GM21423 (cell line): Measurements from ENCODE around the gene INSIG2.

ENCODE experiments used
- ATAC-seq: cut with Tn5 transposase; IDR thresholded peaks from one replicate; pipeline ENCODE4 v1.9.1; 2021; ENCODE audit warnings: mild to moderate bottlenecking, moderate library complexity; ENCODE audit not compliant: unreplicated experiment

The INSIG2 gene

DNA sequence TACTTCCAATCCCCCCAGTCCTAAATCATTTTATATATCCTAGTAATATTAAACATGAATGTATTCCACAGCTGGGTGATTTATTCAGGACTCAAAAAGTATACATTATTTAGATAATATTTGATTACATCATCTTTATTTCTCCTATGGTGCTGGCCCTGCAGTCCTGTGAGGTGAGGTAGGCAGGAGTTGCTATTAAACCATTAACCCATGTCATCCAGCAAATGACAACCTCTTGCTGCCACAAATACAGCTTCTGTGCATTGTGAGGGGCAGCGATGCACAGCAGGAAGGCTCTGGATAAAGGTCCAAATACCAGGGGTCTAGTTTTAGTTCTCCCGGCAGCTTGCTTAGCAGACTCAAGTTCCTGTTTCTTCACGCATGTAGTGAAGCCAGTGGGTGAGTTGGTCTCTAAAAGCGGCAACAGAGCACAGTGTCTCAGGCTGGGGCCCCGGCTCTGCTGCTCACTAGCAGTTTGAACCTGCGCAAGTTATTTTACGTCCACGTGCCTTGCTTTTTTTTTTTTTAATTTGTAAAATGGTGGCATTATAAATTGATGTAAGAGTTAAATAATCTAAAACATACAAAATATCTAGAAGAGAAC, 36.1 kb downstream of the INSIG2 start:
- ATAC-seq: no peak

DNA sequence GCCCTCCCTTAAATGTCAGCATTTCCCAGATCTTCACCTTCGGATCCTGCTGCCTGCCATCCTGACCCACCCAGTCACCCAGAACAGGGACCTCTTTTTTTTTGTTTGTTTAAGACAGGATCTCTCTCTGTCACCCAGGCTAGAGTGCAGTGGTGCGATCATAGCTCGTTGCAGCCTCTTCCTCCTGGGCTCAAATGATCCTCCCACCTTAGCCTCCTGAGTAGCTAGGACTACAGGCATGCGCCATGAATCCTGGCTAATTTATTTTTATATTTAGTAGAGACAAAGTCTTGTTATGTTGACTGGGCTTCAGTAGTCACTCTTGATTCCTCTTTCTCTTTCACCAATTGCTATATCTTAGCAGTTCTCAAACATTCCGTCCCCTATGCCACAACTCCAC, 39.0 kb downstream of the INSIG2 start:
- no peak for ATAC-seq

DNA sequence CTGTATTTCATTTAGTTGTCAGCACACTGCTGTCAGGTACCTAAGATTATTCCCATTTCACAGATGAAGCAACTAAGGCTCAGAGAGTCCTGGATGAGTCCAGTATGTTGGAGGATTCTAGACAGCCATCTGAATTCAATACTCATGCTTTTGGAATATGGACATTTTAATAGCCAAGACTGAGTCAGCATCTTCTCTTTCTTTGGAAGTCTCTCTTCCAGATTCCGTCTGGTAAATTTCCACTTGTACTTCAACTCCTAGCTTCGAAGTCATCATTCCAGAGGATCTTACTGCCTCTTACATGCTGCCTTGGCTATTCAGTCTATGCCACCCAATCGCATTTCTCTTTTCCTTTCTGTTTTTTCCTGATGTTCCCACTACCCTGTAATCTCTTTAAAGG, 40.6 kb downstream of the INSIG2 start:
- ATAC-seq: no peak

DNA sequence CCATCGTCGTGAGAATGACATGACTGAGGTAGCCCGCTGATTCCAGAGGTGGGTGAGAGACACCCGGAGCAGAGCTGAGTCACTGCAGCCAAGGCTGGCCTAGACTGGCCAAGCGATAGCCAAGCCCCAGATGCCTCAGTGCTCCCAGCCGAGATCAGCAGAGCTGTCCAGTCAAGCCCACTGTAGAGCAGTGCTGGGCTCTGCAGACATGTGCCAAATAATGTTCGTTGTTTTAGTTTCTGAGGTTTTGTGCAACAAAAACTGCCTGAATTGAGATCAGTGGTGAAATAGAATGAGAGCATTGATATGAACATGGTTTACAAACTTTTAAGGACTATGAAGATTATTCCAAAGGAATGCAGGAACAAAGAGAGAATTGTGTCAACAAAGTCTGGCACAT, 42.1 kb downstream of the INSIG2 start:
- ATAC-seq: no peak

DNA sequence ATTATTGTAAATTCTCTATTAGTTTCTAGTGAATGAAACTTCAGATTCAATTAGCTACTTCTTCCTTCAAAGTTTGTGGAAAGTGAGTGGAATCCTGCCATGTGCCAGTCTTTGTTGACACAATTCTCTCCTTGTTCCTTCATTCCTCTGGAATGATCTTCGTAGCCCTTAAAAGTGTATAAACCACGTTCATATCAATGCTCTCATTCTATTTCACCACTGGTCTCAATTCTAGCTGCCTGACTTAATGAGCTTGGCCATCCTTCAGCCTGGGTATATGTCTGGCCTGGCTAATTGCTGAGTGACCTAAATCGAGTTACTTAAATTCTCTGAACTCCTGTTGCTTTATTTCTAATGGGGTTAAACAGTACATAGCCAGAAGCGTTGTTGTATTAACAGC, 43.5 kb downstream of the INSIG2 start:
- no peak for ATAC-seq

DNA sequence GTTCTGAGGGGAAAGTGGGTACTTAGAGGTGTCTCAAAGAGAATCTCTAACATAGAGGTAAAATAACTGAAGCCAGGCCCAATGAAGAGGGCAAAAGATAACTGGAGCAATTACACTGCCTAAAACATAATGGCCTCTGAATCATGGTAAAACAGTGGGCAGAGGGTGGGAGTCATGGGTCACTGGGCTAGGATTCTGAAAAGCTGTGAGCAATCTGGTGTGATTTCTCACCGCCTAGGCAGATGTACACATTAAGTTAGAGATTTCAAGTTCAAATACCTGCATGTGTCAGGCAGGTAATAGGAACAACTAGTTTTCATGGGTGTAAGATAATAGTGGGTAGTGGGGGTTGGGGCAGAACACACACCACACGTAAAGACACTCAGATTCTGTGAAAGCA, 45.6 kb downstream of the INSIG2 start:
- ATAC-seq: no peak

DNA sequence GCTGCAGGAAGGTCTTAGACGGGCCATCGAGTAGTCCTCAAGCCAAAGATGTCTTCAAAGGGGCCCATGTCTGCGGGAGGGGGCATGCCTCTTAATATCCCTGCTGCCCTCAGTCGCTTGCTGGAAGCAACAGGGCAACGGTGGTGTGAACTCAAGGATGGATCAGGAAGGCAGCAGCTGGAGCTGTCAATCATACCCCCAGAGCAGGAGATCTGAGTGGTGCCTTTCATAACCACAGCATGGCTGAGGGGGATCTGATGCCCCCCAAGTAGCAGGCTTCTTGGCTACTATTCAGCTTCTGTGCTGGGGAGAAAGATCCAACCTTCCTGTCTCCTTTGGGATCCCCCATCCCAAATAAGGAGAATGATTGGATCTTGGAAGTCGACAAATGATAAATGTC, 46.4 kb downstream of the INSIG2 start:
- ATAC-seq: no peak

DNA sequence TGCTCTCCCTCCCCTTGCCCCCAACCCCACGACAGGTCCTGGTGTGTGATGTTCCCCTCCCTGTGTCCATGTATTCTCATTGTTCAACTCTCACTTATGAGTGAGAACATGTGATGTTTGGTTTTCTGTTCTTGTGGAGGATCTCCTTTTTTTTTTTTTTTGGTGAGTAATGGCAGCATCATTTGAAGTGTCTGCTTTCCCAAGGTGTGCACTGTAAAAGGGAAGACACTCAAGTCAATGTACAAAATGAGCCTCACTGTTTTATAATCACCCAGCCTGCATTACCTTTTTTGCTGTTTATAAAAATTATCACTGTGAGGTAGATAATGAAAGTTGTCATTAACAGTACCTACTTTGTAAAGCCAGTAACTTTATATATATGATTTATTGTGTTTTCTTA, 56.9 kb downstream of the INSIG2 start:
- ATAC-seq: no peak

DNA sequence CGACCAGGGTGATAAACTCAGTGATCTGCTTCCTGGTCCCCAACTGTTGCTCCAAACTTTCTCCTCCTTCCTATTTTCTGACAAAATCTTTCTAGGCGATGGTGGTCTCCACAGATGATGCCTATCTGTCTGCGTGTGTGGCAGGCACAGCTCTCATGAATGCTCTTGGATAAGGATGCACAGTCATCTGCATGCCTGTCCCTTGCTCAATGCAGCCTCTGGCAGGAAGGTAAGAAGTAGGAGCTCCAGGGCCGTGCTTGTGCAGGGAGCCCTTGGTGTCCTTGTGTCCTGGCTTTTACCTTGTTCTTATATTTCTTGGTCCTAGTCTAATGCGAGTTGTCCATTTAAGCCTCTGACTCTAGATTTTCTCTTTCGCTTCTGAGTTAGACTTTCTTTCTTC, 57.5 kb downstream of the INSIG2 start:
- ATAC-seq: no peak

DNA sequence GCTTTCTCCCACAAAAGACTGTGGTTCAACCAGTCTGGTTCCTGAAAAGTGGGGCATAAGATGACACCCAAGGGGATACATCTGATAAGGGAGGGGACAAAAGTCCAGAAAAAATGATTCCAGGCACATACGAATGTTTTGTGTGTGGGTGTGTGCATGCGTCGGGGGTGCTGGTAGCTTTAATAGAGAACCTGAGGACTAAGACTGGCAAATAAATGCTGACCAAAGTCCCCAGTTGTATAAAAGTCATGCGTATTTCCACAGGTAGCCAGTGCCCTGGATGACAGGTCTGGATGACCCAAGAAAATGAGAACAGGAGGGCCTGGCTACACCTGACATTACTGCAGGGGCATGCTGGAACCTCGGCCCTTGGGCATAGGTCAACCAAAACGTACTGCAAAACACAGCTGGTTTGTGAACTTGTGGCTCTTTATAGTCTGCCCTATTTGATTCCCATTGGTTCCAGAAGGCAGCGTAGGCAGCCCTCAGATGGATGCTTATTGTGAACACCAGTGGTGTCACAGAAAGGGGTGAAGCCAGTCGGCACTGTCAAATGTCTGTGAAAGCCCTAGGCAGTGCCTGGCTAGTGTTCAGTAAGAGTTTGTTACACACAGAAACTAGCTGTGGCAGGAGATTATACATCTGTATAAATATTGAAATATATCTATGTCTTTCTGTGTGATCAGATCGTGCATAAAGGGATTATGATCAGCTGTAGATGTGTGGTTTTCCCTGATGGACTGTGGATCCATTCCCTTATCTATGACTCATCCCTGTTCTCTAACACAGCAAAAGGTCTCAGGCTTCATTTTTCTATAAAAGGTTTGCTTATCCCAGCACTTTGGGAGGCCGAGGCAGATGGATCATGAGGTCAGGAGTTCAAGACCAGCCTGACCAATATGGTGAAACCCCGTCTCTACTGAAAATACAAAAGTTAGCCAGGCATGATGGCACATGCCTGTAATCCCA, 58.3 kb downstream of the INSIG2 start:
- no peak for ATAC-seq

DNA sequence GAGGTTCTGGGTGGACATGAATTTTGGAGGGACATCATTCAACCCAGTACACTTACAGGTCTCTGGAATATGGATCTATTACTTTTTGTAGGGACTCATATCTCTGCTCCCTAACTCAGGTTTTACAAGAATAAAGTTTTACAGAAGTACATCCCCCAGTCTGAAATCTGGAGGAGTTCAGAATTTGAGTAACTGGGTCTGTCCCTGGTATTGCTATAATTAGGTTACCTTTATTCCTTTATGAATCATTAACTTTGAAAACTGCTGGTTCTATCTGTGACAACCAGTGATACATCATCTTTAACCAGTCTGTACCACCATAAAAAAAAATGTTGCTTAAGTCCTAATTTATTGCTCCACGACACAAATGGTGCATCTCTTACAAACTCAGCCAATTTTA, 59.9 kb downstream of the INSIG2 start:
- no peak for ATAC-seq

DNA sequence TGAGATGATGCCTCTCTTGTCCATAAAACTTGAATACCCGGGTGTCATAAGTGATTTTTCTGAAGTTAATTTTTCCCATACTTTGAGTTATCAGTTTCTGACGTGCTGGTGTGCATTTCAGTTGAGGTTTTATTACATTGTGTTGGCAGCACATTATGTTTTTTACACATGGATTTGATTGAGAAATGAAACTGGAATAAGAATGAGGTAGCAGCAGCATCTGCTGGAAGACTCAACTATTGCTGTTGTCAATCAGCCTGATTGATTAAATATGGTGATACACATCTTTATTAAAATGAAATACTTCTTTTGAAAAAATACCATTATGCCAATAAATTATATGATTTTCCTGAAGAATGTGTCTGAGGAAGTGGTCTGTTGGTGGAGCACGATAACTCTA, 60.5 kb downstream of the INSIG2 start:
- ATAC-seq: no peak

DNA sequence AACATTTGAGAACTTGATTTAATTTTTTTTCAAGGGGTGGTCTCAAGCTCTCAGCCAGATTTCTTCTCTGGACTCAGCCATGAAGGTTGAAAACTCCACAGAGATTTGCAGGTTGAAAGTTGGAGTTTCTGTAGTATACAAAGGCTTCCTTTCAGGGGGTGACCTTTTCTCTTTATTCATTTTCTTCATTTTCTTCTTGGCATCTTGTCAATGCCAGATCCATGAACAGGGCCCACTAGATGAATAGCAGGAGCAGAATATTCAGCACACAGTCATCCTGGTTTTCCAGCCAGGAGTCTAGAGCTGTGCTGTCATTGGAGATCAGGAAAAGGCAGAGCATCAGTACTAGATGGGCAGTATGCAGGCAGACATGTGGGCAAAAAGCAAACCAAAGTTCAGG, 62.0 kb downstream of the INSIG2 start:
- no peak for ATAC-seq

DNA sequence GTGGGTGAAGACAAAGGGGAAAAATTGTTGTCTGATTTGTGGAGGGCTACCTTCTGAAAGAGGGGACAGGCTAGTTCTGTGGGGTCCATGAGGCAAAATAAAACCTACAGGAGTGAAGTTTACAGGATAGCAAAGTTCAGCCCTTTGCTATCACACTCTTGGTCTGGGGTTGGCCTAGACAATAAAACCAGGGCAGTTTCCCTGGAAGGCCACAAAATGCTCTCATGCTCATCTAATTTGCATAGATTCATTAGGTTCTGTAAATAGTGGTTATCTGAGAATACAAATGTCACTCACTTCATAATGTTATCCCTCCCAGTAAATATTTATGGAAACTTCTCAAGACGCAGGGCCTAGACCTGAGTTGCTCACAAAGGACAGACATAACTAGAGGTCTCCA, 63.6 kb downstream of the INSIG2 start:
- no peak for ATAC-seq

DNA sequence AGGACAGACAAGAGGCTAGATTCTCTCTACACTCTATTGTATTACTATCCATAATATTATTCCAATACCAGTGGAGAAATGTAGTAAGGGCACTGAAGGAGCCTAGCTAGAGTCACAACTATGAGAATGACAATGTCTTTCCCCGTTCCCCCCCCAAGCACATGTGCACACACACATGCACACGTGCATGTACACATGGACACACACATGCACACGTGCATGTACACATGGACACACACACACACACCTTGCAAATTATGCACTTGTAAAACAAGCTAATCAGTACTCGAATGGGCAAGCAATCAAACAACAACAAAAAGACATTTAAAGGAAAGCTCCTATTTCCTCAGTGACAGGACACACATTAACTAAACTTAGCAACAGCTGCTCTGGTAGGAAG, 65.2 kb downstream of the INSIG2 start:
- no peak for ATAC-seq

DNA sequence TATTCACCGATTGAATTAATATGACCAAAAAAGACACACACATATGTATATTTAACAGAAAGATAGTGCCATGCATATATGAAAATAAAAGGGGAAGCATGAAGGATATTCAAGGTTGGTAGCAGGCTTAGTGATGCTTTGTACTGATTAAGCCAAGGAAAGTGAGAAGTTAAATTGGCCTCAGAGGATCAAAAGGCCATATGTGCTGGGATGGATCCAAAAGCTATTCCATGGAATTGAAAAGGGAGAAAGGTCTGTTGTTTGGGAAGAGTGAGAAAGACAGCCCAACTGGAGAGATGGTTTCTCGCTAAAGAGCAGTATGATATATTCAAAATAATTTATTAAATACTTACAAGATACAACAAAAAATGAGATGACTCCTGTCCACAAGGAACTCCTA, 65.9 kb downstream of the INSIG2 start:
- ATAC-seq: no peak
